Measurements from ENCODE around the gene FBXL15. TPM values are rescaled to one million over a fixed set of nuclear protein-coding genes. Genes with fewer than 3 reads are reported as not detected.

FBXL15 gene
- total and polyA plus RNA-seq, 2 of the 4 experiments (the other 2 are of a cell fraction): 3.0 to 8.4 TPM

- no peak overlapping the region for H3K27ac ChIP-seq (ENCODE audit: insufficient read depth, low read length)
- H3K9me3 ChIP-seq (ENCODE audit: control insufficient read depth, insufficient read depth, low read length): no peaks in the 10 kb centered on the region
- no peaks in the 10 kb centered on the region for H4K20me1 ChIP-seq (ENCODE audit: insufficient read depth, low read length)
- no peak overlapping the region for H2BK20ac ChIP-seq (ENCODE audit: low read depth, low read length)
- no peak overlapping the region for H3K4me3 ChIP-seq (ENCODE audit: insufficient read depth, low read depth, low read length)
- no peak overlapping the region for H3K18ac ChIP-seq (ENCODE audit: low read depth, low read length)
- peaks cover 16% of the 10 kb centered on the region for H3K27me3 ChIP-seq (ENCODE audit: control insufficient read depth, insufficient read depth, low read length)
- H3K79me1 ChIP-seq (ENCODE audit: low read depth in 1 of 2, low read length in 2 of 2): no peaks in the 10 kb centered on the region
- H2BK15ac ChIP-seq (ENCODE audit: low read depth, low read length): no peak overlapping the region
- dilution Hi-C loops (cut with HindIII; ENCODE audit: low sequenced_read_pairs, unreplicated experiment): no loop called here
- WGBS, 2 experiments (ENCODE audit: extremely low coverage in 2 of 2, insufficient read length in 1 of 2): 88% methylated on average over 7 of the region's 10 CpGs; no CpG with 5 or more reads in 1 of the 2 experiments
- ChIA-PET CTCF (no interaction called here), POLR2A (ENCODE audit: unreplicated experiment) (no interaction called here)
- no peak overlapping the region for H2BK5ac ChIP-seq (ENCODE audit: low read depth, low read length, poor library complexity, severe bottlenecking)
- peaks cover 8% of the 10 kb centered on the region for H3K4me1 ChIP-seq (ENCODE audit: control insufficient read depth, insufficient read depth, low read length)
- no peak overlapping the region for H3K4me2 ChIP-seq (ENCODE audit: low read depth, low read length)
- BruUV-seq (replicated peaks): no TSS peak
- no peak overlapping the region for H2AK9ac ChIP-seq (replicated peaks; ENCODE audit: low read depth, low read length, poor library complexity)
- in situ Hi-C loops (cut with MboI; ENCODE audit: low sequenced_read_pairs): no loop called here
- H3K23ac ChIP-seq (ENCODE audit: low read depth, low read length): no peak overlapping the region
- H2AFZ ChIP-seq (replicated peaks; ENCODE audit: low read length, poor library complexity): no peak overlapping the region
- no peak for DNase-seq
- no peak overlapping the region for H2BK120ac ChIP-seq (ENCODE audit: low read depth, low read length)
- H4K91ac ChIP-seq (ENCODE audit: insufficient read depth, low read depth, low read length): no peak overlapping the region
- no peak overlapping the region for H3K14ac ChIP-seq (replicated peaks; ENCODE audit: low read depth, low read length)
- H4K5ac ChIP-seq (ENCODE audit: low read depth, low read length): no peak overlapping the region
- no peak for ATAC-seq (ENCODE audit: low read depth)
- H3K4ac ChIP-seq (ENCODE audit: low read depth, low read length): no peak overlapping the region
- H3K9ac ChIP-seq (ENCODE audit: low read depth, low read length): no peak overlapping the region
- H3K36me3 ChIP-seq (ENCODE audit: control insufficient read depth, insufficient read depth, low read length): no peaks in the 10 kb centered on the region
- no peak overlapping the region for H3K56ac ChIP-seq (ENCODE audit: extremely low read depth, insufficient read depth, low read length)
- H3K9me1 ChIP-seq (ENCODE audit: insufficient read depth, low read length): peaks cover 3% of the 10 kb centered on the region
- TF ChIP-seq MAZ (IDR thresholded peaks at IDR 0.05; ENCODE audit: borderline replicate concordance, low read depth, low read length): no peak
- TF ChIP-seq RCOR1 (IDR thresholded peaks at IDR 0.05; ENCODE audit: insufficient replicate concordance, low read length): no peak
- TF ChIP-seq MAFK (IDR thresholded peaks at IDR 0.05; ENCODE audit: low read depth, low read length): no peak
- no peak for TF ChIP-seq RAD21 (IDR thresholded peaks at IDR 0.05; ENCODE audit: low read length)
- TF ChIP-seq FOS (IDR thresholded peaks at IDR 0.05; ENCODE audit: low read depth, low read length): no peak
- TF ChIP-seq CHD1 (IDR thresholded peaks at IDR 0.05; ENCODE audit: low read depth, low read length): no peak
- TF ChIP-seq ELK1 (IDR thresholded peaks at IDR 0.05; ENCODE audit: borderline replicate concordance, low read depth, low read length): no peak
- no peak for TF ChIP-seq SMC3 (IDR thresholded peaks at IDR 0.05; ENCODE audit: low read depth, low read length)
- no peak for TF ChIP-seq BHLHE40 (IDR thresholded peaks at IDR 0.05; ENCODE audit: low read depth, low read length)
- no peak for TF ChIP-seq MXI1 (IDR thresholded peaks at IDR 0.05; ENCODE audit: borderline replicate concordance, low read depth, low read length)
- intact Hi-C loops (cut with micrococcal nuclease): no loop called here
- no peak overlapping the region for H4K8ac ChIP-seq (ENCODE audit: low read depth in 2 of 2, low read length in 2 of 2)
- H2AK5ac ChIP-seq (ENCODE audit: low read depth, low read length): no peak overlapping the region
Measured at GRCh38 chr10:102463983-102464382, 43.3 kb downstream of the FBXL15 start.
